Measurements from ENCODE around the gene REV3L. TPM values are rescaled to one million over a fixed set of nuclear protein-coding genes. Genes with fewer than 3 reads are reported as not detected.

The REV3L gene
- total and polyA plus RNA-seq, 2 of the 8 experiments (the other 6 are each of a cell fraction or from before 2014, with no cell fraction given), result 2.1 to 6.6 TPM

DNA sequence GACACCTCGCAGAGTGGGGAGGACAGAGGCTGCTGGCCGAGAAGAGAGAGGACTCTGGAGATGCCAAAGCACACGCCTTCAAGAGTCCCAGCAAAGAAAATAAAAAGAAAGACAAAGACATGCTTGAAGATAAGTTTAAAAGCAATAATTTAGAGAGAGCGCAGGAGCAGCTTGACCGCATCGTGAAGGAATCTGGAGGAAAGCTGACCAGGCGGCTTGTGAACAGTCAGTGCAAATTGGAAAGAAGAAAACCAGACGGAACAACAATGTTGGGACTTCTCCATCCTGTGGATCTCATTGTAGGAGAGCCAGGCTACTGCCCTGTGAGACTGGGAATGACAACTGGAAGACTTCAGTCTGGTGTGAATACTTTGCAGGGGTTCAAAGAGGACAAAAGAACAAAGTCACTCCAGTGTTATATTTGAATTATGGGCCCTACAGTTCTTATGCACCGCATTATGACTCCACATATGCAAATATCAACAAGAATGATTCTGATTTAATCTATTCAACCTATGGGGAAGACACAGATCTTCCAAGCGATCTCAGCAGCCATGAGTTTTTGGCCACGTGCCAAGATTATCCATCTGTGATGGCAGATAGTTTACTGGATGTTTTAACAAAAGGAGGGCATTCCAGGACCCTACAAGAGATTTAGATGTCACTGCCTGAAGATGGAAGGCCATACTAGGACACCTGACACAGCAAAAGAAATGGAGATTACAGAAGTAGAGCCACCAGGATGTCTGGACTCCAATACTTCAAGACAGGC, 52.2 kb downstream of the REV3L start:
- Histone ChIP-seq H2BK15ac (ENCODE audit: low read length) (no peak overlapping the region), H3K79me1 (ENCODE audit: low read depth, low read length) (no peaks in the 10 kb centered on the region; the same call in 1 of the 2 replicates), H2AK5ac (ENCODE audit: low read depth, low read length) (no peak overlapping the region), H2BK20ac (ENCODE audit: low read length) (no peak overlapping the region), H3K79me2 (ENCODE audit: control insufficient read depth in 1 of 2, insufficient read depth in 2 of 2, low read length in 2 of 2) (peaks cover 0 to 2% of the 10 kb centered on the region in 2 experiments; a peak in 1 of 4 replicates), H3K4me1 (replicated peaks in 1 of 4; ENCODE audit: control insufficient read depth in 3 of 4, insufficient read depth in 4 of 4, low read length in 3 of 4) (no peaks in the 10 kb centered on the region), H3K36me3 (ENCODE audit: control insufficient read depth in 2 of 4, insufficient read depth in 4 of 4, low read length in 3 of 4) (no peaks in the 10 kb centered on the region), H4K91ac (replicated peaks; ENCODE audit: insufficient read length, low read length) (no peak overlapping the region), H3K4me2 (ENCODE audit: insufficient read depth in 1 of 2, low read depth in 2 of 2, low read length in 2 of 2) (no peak overlapping the region), H3K9me3 (ENCODE audit: insufficient read depth in 2 of 2, low read depth in 1 of 2, low read length in 1 of 2) (no peaks in the 10 kb centered on the region), H2BK120ac (replicated peaks; ENCODE audit: low read depth, low read length) (no peak overlapping the region), H4K8ac (ENCODE audit: extremely low read depth, insufficient read depth, low read length) (no peak overlapping the region), H3K23ac (ENCODE audit: insufficient read length) (no peak overlapping the region), H4K5ac (ENCODE audit: insufficient read length, low read depth, low read length) (no peak overlapping the region), H2AFZ (ENCODE audit: low read length) (no peak overlapping the region), H3K18ac (ENCODE audit: extremely low read depth, low read length) (no peak overlapping the region), H3K9ac (replicated peaks in 1 of 4; ENCODE audit: extremely low read depth in 1 of 4, low read depth in 3 of 4, low read length in 3 of 4) (no peak overlapping the region), H3K56ac (replicated peaks; ENCODE audit: insufficient read length, low read depth, low read length) (no peak overlapping the region), H3K27ac (ENCODE audit: low read depth, low read length) (no peak overlapping the region), H3K4me3 (ENCODE audit: extremely low read depth in 1 of 4, insufficient read depth in 2 of 4, low read depth in 3 of 4, low read length in 4 of 4) (no peak overlapping the region), H3K4ac (replicated peaks; ENCODE audit: insufficient read length, low read depth, low read length) (no peak overlapping the region), H2BK12ac (ENCODE audit: low read depth, low read length) (no peak overlapping the region), H3K27me3 (replicated peaks in 1 of 4; ENCODE audit: control insufficient read depth in 3 of 4, extremely low read depth in 1 of 4, insufficient read depth in 3 of 4, low read length in 3 of 4) (no peaks in the 10 kb centered on the region), H3K23me2 (ENCODE audit: low read depth, low read length) (no peaks in the 10 kb centered on the region), H2BK5ac (ENCODE audit: low read depth, low read length) (no peak overlapping the region), H4K20me1 (replicated peaks in 1 of 2; ENCODE audit: control insufficient read depth in 1 of 2, insufficient read depth in 2 of 2, low read length in 2 of 2) (no peaks in the 10 kb centered on the region), H3K14ac (ENCODE audit: insufficient read length) (no peak overlapping the region)
- CTCF ChIA-PET (ENCODE audit: partially characterized antibody), result no interaction called here
- FAIRE-seq (no peak), DNase-seq (ENCODE audit: low read depth in 1 of 2, low spot score in 2 of 2) (no peak)
- POLR2A ChIA-PET (ENCODE audit: partially characterized antibody), result no interaction called here
- WGBS, 2 experiments (ENCODE audit: extremely low coverage in 1 of 2, insufficient coverage in 1 of 2, insufficient read length in 1 of 2, insufficient replicate concordance in 2 of 2, low coverage in 1 of 2, low lambda C conversion rate in 2 of 2, missing lambda C conversion rate in 1 of 2), result 88% methylated on average over 11 of the region's 11 CpGs; no CpG with 5 or more reads in 1 of the 2 experiments
- no peak for TF ChIP-seq POU5F1 (IDR thresholded peaks at IDR 0.05; ENCODE audit: low read depth, low read length)

Data from H1 (cell line).